H1 (cell line): ENCODE results near the gene DNTT. TPM values are rescaled to one million over a fixed set of nuclear protein-coding genes. Genes with fewer than 3 reads are reported as not detected.

ENCODE experiments used
- ATF2 ChIP-seq: IDR thresholded peaks from 2 replicates; pipeline ENCODE4 v1.6.1; 2012; ENCODE audit warnings: low read length, inconsistent platforms
- CHD1 ChIP-seq: IDR thresholded peaks from 2 replicates; pipeline ENCODE4 v1.6.1; 2012; ENCODE audit warnings: low read depth, low read length, improper control_type of control experiment
- CHD7 ChIP-seq: fragments of 300-600 bp; sonication (generic); IDR thresholded peaks from 2 replicates; pipeline ENCODE4 v1.7.1; 2012; ENCODE audit warnings: low read length, moderate library complexity, mild to moderate bottlenecking, inconsistent platforms; ENCODE audit not compliant: insufficient replicate concordance
- GABPA ChIP-seq: IDR thresholded peaks from 2 replicates; pipeline ENCODE4 v1.6.1; 2011; ENCODE audit warnings: mild to moderate bottlenecking, low read length, moderate library complexity, borderline replicate concordance; ENCODE audit not compliant: insufficient read depth
- HDAC2 ChIP-seq, 2 experiments: fragments of 300-600 bp in 1 of 2; sonication (generic) in 1 of 2; IDR thresholded peaks; 2 replicates each; pipeline ENCODE4 v1.6.1; 2011 to 2012; ENCODE audit warnings: low read depth in 2 of 2, low read length in 2 of 2, mild to moderate bottlenecking in 2 of 2, moderate library complexity in 2 of 2, borderline replicate concordance in 1 of 2, inconsistent platforms in 1 of 2
- JUN ChIP-seq: IDR thresholded peaks from 2 replicates; pipeline ENCODE4 v1.6.1; 2011; ENCODE audit warnings: low read depth, mild to moderate bottlenecking, improper control_type of control experiment, low read length
- PHF8 ChIP-seq: fragments of 200-600 bp; sonication (generic); conservative IDR thresholded peaks from 2 replicates; pipeline ENCODE4 v1.7.1; 2012; ENCODE audit warnings: low read depth, mild to moderate bottlenecking, inconsistent platforms, low read length, moderate library complexity
- POLR2AphosphoS5 ChIP-seq: IDR thresholded peaks from 2 replicates; pipeline ENCODE4 v1.6.1; 2011; ENCODE audit warnings: low read depth, low read length
- SAP30 ChIP-seq: fragments of 300-600 bp; sonication (generic); IDR thresholded peaks from 2 replicates; pipeline ENCODE4 v1.7.1; 2012; ENCODE audit warnings: low read length, moderate library complexity, mild to moderate bottlenecking, inconsistent platforms; ENCODE audit not compliant: insufficient read depth, insufficient replicate concordance
- YY1 ChIP-seq: IDR thresholded peaks from 2 replicates; pipeline ENCODE4 v1.6.1; 2011; ENCODE audit warnings: low read depth, mild to moderate bottlenecking, low read length
- polyA plus RNA-seq, 7 experiments: library from polyadenylated mRNA; depleted of rRNA in 3 of 7; stranded (reverse) in 5 of 7; unstranded in 2 of 7; fragments of >200 nt in 5 of 7; fragments of 200-250 nt in 2 of 7; gene quantifications; 1 replicate in 5 of 7; 2 replicates in 1 of 7; 4 replicates in 1 of 7; pipeline versions ENCODE4 v1.2.1 to v1.2.3, GENCODE V29; 2011 to 2013; ENCODE audit warnings: missing spikeins in 2 of 7, mixed read lengths in 2 of 7
- total RNA-seq: library from RNA; stranded (reverse); fragmentation: NEBNext Ultra II Directional; extraction: Animal tissue kit (Norgen Biotek cat#: 25700); gene quantifications from 2 replicates; pipeline ENCODE4 v1.2.1, GENCODE V29; 2021

DNTT gene
- total and polyA plus RNA-seq, 2 of the 8 experiments (the other 6 are each of a cell fraction or from before 2014, with no cell fraction given) = not detected

- TF ChIP-seq CHD7 = no peak
- TF ChIP-seq JUN = no peak
- no peak for TF ChIP-seq HDAC2 (IDR thresholded peaks at IDR 0.05; ENCODE audit: borderline replicate concordance in 1 of 2, low read depth in 2 of 2, low read length in 2 of 2)
- TF ChIP-seq GABPA = no peak
- TF ChIP-seq ATF2 = no peak
- TF ChIP-seq PHF8 = no peak
- TF ChIP-seq YY1 = no peak
- no peak for TF ChIP-seq SAP30
- no peak for TF ChIP-seq POLR2AphosphoS5
- no peak for TF ChIP-seq CHD1
Measured at GRCh38 chr10:96384506-96384905, 80.3 kb downstream of the DNTT start (continued).
